ENCODE data around the gene DHX9. TPM values are rescaled to one million over a fixed set of nuclear protein-coding genes. Genes with fewer than 3 reads are reported as not detected.

DHX9 gene
- total RNA-seq, 1 donor from 2014 or later, result 54.3 TPM

Other genes with a start within 250 kb of the DHX9 start
- gene RGS16, start 235.0 kb upstream of the DHX9 start, total RNA-seq, result 1.9 TPM
- gene RGS8, start 154.8 kb upstream of the DHX9 start, total RNA-seq, result not detected
- 6.1 TPM for gene NPL, start 49.6 kb upstream of the DHX9 start, total RNA-seq
- not detected for gene SHCBP1L, start 113.8 kb downstream of the DHX9 start, total RNA-seq
- 104 TPM for gene LAMC1, start 184.1 kb downstream of the DHX9 start, total RNA-seq